HuH-7 (cell line): Measurements from ENCODE around the gene AHSP.
"Not testable (repeated sequence)": the region's sequence is repeated elsewhere in the genome, so short reads cannot be mapped to it uniquely, and the experiment has no call there.

Experiments used
- DNase-seq: peaks from one replicate; pipeline ENCODE4 v3.0.0; 2011; ENCODE audit warnings: low spot score

Gene AHSP

GRCh38 chr16:31501226-31501965 is 26.3 kb upstream of the AHSP start:
- DNase-seq: no peak

DNA sequence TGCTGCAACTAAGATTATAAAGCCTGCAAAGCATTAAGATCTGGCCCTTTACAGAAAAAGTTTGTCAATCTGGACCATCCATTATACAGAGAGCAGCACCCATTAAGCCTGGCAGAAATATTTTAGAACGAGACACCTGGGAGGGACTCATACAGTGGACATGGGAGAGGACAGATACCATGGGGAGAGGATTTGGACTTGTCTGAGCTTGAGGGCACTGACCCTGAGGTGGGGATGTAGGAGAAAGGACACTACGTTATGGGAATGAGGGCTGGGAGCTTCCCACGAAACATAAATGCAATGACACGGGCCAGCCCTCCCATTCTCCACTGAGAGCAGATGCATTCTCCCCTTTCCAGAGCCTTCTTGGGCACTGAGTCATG is 25.7 kb upstream of the AHSP start:
- no peak for DNase-seq

DNA sequence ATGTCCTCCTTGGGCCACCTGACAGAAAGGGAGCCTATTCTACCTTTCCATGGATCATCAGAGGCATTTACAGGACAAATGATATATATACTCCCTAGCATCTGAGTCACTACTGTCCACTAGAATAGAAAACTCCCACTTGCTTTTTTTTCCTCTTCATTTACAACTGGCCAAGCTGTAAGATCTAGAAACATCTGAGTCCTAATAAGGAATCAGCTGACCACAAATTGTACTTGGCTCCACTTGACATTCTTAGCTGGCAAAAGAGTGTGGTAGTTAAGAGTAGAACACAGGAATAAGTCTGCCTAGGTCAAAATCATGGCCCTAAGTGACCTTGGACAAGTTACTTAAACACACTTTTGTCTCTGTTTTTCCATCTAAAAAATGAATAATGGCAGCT is 24.7 kb upstream of the AHSP start:
- DNase-seq: no peak

- not testable (repeated sequence) for DNase-seq
Measured at GRCh38 chr16:31503555-31503954, 24.1 kb upstream of the AHSP start.

- DNase-seq: no peak
Measured at GRCh38 chr16:31504159-31504558, 23.5 kb upstream of the AHSP start.

DNA sequence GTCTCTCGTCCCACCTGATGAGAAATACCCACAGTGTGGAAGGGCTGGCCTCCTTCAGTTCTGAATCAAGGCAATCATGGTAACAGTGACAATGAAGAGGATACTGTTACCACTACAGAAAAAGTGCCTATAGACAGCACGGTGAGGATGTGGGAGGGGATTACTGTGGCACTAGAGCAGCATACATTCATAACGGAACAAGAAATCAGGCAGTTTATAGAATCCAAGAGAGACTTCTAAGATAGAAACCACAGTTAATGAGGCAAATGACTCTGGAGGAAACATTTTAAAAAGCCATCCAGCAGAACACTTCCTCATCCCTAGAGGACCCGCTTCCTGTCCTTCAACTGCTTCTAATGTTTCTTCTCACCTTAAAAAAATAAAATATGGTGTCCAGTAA is 22.2 kb upstream of the AHSP start:
- no peak for DNase-seq

DNA sequence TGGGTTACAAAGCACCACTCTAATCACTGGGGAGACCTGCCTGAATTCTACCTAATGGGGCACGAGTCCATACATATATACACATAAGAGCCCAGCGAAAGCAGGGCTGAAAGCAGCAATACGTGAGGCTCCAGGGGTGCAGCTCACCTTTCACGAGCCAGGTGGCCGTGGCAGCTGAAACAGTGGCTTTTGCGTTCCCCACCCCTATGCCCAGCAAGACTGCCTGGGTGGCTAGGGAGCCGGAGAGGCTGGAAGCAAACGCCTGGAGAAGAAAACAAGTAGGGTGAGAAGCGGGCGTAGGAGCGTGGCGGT is 20.1 kb upstream of the AHSP start:
- no peak for DNase-seq

DNA sequence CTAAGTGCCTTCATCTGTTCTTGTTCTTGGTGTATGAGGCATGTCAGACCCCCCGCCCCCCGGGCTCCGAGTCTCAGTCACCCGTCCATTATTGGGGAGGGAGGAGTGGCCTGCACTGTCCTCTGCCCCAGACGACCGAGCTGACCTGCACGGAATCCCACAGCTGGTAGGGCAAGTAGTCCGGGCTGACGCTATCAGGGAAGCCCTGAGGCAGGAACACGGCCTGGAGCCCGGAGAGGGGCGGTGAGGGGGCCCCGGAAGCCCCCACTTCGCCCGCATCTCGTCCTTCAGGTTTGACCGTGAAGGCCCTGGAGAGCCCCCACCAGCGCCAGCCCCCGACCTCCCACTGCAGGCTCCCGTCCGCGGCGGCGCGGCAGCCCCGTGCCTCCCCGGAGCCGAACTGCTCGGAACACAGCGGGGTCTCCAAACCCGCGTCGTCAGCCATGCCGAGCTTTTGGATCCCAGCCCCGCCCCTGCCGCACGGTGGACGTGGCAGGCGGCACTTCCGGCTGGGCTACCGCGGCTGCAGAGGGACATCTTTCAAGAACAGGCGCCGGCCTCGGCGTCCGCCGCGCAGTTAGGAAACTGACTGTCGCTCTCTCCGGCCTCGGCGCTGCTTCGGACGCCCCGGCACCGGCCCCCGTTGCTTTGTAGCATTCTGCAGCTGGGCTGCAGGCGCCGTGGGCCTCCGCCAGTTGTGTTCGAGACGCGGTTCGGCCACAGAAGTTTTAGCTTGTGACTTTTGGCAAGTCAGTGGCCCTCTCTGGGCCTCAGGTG is 19.6 kb upstream of the AHSP start, which contains the start of gene RUSF1:
Gene RUSF1 (minus strand): TSS at position 463 of the 777 bp plus-strand sequence. CDS start 18 bp downstream, at position 445.
- DNase-seq: peak; percentile 85

DNA sequence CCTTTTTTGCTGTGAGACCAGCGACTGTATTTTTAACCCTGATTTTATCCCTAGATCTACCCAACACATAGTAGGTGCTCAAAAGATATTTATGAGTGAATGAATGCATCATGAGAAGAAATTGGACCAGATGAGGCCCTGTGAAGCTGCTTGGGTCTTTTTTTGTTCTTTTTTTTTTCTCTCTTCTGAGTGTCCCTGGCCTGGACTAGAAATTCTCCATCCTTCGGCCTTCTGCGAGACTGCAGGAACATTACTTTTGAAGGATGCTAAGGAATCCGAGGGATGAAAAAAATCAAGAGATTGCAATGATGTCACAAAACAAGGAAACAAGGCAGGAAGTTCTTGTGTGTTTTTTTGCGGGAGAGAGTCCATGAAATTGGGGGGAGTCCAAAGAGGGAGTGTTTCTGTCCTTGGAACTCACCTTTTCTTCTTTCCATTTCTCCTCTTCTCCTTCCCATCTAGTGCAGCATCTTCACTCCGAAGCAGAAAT is 18.9 kb upstream of the AHSP start:
- no peak for DNase-seq

GRCh38 chr16:31513126-31513525 is 14.6 kb upstream of the AHSP start:
- DNase-seq: no peak

DNA sequence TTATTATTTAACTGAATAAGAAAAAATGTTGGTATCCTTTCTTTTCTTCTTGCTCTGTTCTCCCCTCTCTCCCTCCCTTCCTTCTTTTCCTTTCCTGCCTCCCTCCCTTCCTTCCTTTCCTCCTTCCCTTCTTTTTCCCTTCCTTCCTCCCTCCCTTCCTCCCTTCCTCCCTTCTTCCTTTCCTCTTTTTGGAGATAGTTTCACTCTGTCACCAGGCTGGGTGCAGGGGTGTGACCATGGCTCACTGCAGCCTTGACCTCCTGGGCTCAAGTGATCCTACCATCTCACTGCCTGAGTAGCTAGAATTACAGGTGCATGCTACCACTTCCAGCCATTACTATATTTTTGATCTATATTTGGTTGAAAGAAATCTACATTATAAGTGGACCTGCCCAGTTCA is 13.8 kb upstream of the AHSP start:
- no peak for DNase-seq

DNA sequence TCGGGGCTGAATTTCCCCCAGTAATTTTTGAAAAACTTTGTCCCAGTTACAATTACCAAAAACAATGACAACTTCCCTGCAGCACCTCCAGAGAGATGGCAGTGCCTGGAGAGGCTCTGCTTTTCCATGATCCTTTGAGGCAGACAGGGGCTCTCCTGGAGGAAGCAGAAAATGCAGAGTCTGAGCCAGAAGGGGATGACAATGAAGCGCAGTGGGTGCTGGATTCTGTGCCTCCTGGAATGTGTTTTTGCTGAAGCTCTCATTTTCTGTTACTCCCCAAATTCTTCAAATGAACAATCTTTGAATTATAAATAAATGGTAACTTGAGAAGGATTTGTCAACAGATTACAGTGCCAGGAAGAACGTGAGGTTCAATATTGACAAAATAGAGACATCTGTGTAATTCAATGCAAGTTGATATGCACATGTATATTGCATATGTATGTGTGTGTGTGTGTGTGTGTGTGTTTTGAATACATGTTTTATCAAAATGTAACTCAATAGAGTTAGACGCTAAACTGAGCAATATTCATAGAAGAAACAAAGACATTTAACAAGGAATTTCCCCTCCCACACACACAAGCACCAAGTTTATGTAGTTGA is 9.8 kb upstream of the AHSP start:
- DNase-seq: no peak

DNA sequence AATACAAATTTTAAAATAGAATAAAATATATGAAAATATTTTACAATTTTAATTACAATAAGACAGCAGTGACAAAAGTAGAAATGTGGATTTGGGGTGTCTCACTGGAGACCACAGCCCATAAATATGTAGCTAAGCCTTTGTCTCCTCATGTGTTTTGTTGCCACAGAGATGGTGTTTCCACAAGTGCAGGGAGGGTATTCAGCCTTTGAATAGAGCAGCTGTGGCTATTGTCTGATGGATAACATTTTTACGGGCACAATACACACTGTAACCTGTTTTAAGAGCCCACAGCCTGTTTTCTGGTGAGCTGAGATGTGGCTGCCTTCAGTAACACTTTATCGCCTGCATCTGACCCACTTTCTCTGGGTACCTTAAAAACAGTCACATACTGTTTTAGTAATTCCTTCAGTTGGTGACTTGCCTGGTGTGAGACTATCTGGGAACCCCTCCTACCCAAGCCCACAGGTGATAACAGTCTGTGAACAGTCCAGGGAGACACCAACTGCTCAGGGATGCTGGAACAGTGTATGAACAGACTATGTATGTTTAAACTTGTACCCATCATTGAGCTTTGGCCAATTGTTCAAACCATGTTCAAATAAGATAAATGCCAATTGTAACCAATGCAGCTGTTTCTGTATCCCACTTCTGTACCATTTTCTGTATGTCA is 7.8 kb upstream of the AHSP start:
- DNase-seq: no peak

- DNase-seq: no peak
Measured at GRCh38 chr16:31521368-31521767, 6.3 kb upstream of the AHSP start.

DNA sequence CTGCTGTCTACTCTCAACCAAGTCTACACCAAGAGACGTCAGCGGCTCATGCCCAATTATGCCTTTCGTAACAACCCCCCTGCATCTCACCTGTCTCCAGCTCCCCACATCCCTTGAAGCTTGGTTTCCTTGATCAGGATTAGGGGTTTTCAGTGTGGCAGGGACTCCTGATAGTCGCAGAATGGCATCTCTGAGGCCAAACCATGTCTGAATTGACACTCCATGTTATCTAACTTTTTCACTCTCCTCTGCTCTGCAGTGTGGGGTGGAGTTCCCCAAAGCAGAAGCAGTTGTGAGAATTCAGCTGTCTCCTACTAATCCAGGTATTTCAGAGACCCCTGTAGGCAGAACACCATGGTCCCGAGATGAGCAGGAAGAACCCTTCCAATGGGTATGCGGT is 5.6 kb upstream of the AHSP start:
- DNase-seq: no peak

DNA sequence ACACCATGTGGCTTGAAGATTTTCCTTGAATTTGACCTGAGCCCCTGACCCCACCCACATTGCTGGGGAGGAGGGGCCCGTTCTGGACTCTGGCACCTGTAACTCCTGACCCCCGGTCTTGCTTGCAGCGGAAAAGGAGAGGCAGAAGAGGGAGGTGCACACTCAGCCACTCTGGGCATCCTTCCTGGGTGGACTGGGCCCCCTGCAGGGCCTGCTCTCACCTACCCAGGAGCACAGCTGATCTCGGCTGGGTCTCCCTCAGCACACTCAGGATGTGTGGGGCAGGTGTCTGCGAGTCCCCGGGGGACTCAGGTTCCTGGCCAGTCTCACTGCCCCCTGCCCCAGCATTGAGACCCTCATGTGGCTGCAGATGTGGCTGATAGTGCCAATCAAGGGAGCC is 3.9 kb upstream of the AHSP start:
- not testable (repeated sequence) for DNase-seq

DNA sequence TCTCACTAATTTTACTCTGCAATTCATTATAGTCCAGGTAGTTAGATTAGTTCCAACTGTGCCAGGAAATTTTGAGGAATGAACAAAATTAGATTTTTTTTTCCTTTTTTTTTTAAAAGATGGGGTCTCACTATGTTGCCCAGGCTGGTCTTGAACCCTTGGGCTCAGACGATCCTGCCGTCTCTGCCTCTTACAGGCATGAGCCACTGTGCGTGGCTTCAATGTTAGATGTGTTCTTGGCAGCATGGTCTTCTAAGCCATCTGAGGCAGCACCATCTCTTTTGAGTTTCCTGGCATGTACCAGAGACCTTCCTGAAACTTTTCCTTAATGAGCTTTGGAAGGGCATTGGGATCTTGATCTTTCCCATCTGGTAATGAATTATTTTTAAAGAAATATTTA is 2.6 kb upstream of the AHSP start:
- no peak for DNase-seq

DNA sequence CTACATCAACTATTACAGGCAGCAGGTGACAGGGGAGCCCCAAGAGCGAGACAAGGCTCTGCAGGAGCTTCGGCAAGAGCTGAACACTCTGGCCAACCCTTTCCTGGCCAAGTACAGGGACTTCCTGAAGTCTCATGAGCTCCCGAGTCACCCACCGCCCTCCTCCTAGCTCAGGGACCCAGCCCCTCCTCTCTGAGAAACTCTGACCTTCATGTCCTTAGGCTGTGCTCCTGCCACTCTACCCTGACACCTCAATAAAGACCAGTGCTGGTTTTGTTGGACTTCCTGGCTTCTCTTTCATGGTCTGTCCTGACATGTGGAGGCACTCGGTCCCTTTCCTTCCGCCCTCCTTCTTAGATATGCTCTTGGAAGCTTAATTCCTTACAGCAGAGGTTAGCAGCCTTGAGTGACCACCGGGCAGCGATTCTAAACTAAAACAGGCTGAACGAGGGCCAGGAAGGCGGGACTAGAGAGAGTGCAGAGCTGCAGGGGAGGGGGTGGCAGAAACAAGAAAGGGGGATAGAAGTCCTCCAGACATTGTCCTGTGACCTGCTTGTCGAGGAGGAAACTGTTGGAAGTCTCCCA is 915 bp downstream of the AHSP start:
- DNase-seq: no peak

DNA sequence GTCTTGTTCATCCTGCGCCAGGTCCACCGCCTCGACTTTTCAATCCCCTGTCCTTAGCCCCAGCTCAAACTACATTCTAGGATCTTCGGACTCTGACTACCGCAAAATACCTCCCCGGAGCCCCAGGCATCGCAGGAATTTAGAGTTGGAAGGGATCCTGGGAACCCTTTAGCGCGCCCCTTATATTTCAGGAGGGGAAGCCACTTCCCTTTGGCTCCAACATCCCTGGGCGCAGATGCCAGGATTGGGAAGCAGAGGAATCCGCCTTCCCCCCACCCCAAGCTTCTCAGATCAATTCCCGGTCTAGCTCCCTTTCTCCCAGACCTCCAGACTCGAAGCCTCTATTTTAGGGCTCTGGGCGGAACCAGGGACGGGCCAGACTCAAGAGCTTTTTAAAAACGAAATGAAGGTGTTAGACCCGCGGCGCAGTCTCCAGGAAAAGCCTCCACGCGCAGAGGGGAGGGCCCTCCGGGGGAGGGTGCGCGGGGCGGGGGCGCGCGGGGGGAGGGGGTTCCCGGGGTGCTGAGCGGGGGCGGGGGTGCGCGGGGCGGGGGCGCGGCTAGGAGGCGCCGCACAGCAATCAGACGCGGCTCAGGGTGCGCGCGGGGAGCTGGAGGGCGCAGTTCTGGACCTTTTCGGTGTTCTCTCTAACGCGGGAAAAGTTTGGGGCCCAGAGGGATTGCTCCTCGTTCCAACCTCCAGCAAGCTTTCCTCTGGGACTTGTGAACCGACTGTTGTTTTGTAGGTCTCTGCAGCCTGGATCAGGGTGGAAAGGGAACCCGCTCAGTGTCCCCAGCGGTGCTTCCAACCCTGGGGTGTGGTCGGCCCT is 1.6 kb downstream of the AHSP start:
- DNase-seq: no peak

- DNase-seq: no peak
Measured at GRCh38 chr16:31529937-31530312, 2.2 kb downstream of the AHSP start.

DNA sequence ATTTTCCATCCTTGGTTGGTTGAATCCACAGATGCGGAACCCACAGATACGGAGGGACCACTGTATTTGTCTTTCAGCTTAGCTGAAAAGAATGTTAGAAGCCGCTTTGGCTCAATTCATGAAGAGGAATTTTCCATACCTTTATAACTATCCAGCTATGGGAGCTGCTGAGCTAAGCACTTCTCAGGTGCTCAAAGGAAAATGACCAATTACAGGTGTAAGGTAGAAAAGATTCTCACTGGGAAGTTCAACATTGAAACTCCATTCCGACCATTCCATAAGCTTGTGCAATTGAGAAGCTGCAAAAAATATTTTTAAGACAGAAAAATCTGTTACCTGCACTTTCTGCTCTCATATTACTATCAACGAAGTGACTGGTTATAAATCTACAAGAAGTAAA is 2.7 kb downstream of the AHSP start:
- DNase-seq: no peak
